Measurements from ENCODE around the gene RFLNA.

GRCh38 chr12:124319368-124320050, 24.6 kb downstream of the RFLNA start:
- TF ChIP-seq RAD21 (IDR thresholded peaks at IDR 0.05; ENCODE audit: low read depth): no peak
- no peak for TF ChIP-seq EP300 (IDR thresholded peaks at IDR 0.05; ENCODE audit: borderline replicate concordance)
- no peak for TF ChIP-seq TAF1 (IDR thresholded peaks at IDR 0.05; ENCODE audit: low read depth)
- TF ChIP-seq YY1 (IDR thresholded peaks at IDR 0.05; ENCODE audit: low read depth): no peak
- TF ChIP-seq REST (IDR thresholded peaks at IDR 0.05; ENCODE audit: low read depth): no peak

Data from Ishikawa (cell line).